ENCODE data around the gene RNF8.

RNF8 gene

DNA sequence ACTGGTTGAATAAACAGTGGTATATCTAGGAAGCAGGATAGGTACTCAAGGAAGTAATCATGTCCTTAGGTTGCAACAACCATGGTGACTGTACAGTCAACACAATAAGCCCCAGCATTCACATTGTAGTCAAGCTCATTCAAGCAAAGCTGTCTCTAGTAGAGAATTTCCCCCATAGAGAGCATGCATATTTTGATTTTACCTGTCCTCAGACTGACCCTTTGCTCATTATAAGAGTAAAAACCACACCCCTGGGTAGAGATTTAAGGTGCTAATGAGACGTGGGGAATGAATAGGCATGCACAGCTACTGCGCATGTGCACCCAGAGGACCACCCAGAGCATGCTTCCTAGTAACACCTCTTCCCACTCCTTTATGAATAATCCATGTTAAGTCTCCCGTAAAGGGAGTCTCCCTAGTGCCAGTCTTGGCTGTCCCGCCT, 6.1 kb upstream of the RNF8 start:
- no peak overlapping the region for H3K4me3 ChIP-seq (ENCODE audit: low read depth, low read length)
- TF ChIP-seq, protein P1, sequence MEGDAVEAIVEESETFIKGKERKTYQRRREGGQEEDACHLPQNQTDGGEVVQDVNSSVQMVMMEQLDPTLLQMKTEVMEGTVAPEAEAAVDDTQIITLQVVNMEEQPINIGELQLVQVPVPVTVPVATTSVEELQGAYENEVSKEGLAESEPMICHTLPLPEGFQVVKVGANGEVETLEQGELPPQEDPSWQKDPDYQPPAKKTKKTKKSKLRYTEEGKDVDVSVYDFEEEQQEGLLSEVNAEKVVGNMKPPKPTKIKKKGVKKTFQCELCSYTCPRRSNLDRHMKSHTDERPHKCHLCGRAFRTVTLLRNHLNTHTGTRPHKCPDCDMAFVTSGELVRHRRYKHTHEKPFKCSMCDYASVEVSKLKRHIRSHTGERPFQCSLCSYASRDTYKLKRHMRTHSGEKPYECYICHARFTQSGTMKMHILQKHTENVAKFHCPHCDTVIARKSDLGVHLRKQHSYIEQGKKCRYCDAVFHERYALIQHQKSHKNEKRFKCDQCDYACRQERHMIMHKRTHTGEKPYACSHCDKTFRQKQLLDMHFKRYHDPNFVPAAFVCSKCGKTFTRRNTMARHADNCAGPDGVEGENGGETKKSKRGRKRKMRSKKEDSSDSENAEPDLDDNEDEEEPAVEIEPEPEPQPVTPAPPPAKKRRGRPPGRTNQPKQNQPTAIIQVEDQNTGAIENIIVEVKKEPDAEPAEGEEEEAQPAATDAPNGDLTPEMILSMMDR (IDR thresholded peaks at IDR 0.05; ENCODE audit: borderline replicate concordance, insufficient read depth, low read depth, low read length) = no peak

- TF ChIP-seq, protein P1 (IDR thresholded peaks at IDR 0.05; ENCODE audit: borderline replicate concordance, insufficient read depth, low read depth, low read length) = no peak
- H3K4me3 ChIP-seq (ENCODE audit: low read depth, low read length) = no peak overlapping the region
Observed at GRCh38 chr6:37351027-37351426, 2.8 kb upstream of the RNF8 start.

DNA sequence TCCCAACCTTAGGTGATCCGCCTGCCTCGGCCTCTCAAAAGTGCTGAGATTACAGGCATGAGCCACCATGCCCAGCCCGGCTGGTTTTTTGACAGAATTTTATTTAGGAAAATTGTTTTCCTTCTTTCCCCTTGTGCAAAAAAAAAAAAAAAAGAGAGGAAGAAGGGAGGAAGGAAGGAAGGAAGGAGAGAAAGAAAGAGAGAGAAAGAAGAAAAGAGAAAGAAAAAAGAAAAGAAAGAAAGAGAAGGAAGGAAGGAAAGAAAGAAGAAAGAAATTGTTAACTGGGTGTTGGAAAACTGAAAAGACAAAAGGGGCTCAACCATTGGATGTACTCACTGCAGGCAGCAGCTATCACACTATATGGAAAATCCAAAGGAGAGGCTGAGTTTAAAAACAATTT, 1.4 kb upstream of the RNF8 start:
- H3K4me3 ChIP-seq (ENCODE audit: low read depth, low read length) = no peak overlapping the region
- TF ChIP-seq, protein P1 (IDR thresholded peaks at IDR 0.05; ENCODE audit: borderline replicate concordance, insufficient read depth, low read depth, low read length) = no peak

DNA sequence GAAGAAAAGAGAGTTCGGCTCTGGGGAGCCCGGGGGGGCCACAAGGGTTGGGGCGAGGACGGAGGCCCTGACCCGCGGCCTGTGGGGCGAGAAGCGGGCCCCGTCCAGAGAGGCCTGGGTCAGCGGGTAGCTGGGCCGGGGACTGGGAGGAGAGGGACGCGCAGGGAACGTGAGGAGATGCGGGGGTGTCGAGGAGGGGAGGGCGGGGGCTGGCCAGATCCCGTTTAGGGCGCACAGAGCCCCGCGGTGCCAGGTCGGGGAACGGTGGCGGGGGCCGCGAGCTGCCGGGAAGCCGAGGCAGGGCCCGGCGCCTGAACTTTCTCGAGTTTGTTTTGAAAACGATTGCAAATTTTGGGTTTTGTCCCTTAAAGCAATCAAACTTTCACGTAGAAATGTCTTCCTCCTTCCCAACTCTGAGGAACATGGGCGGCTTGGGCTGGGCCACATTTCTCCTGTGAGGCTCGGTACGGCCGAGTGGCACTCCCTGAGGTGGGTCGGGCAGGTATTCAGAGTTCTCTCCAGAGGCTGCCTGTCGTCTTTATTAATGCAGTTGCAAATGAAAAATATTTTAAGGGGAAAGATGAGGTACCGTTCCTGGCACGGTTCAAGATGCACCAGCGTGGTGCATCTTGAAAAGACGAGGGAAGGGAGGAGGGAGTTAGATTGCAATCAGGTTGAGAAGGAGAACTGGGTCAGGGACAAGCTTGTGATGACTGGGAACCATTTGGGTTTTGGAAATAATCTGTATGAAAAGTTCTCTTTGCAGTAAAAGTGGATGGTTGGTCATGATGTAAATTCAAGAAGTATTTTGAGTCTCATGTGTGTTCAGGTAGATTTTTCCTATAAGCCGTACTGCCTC, 972 bp downstream of the RNF8 start:
- TF ChIP-seq, protein P1 (IDR thresholded peaks at IDR 0.05; ENCODE audit: borderline replicate concordance, insufficient read depth, low read depth, low read length) = no peak
- peak overlapping the region; percentile 77 for H3K4me3 ChIP-seq (ENCODE audit: low read depth, low read length)

DNA sequence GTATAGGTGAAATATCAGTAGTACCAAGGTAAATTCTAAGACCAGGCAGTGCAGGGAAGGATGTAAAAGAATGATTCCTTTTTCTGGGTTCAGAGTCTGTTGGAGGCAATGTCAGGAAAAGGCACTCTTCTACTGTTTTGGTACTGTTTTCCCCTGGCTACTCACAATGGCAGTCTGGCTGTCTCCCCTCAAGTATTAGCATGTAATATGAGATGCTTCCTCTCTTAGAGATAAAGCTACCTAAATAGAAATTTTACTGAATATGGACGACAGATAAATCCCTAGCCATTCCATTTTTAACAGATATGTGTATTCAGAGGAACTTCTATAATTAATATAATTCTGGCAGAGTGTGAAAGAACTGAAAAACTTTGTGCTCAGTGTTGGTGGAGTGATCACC, 3.5 kb downstream of the RNF8 start:
- TF ChIP-seq, protein P1 (IDR thresholded peaks at IDR 0.05; ENCODE audit: borderline replicate concordance, insufficient read depth, low read depth, low read length) = no peak
- no peak overlapping the region for H3K4me3 ChIP-seq (ENCODE audit: low read depth, low read length)

- TF ChIP-seq, protein P1 (IDR thresholded peaks at IDR 0.05; ENCODE audit: borderline replicate concordance, insufficient read depth, low read depth, low read length) = no peak
- H3K4me3 ChIP-seq (ENCODE audit: low read depth, low read length) = no peak overlapping the region
Observed at GRCh38 chr6:37357860-37358259, 4.1 kb downstream of the RNF8 start.

DNA sequence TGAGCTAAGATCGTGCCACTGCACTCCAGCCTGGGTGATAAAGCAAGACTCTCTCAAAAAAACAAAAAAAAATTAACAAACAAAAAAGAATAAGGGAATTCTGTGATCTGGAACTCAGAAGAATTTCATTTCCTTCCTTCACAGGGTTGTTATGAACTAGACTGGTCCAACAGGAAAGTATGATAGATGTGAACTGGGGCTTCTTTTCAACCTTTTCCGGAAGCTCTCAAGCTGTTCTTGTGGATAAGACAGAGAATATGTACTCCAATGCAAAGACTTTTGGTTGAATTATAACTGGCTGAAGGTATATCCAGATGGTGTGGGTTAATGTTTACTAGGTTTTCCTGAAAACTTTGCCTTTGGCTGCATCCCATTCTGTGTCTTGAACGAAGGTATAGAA, 5.3 kb downstream of the RNF8 start:
- TF ChIP-seq, protein P1 (IDR thresholded peaks at IDR 0.05; ENCODE audit: borderline replicate concordance, insufficient read depth, low read depth, low read length) = no peak
- no peak overlapping the region for H3K4me3 ChIP-seq (ENCODE audit: low read depth, low read length)
